Ascending aorta (tissue), 2 donors: ENCODE measurements around the gene EVC. TPM values are rescaled to one million over a fixed set of nuclear protein-coding genes. Genes with fewer than 3 reads are reported as not detected.

ENCODE experiments used
- DNase-seq, 2 donors: peaks; one replicate each; pipeline ENCODE4 v3.0.0-alpha.2; 2019; ENCODE audit warnings: low spot score in 2 of 2
- H3K27ac ChIP-seq, 2 donors: fragments of 200-600 bp; sonication (generic); one replicate each; pipeline ENCODE4 v1.5.1; 2016 to 2017; ENCODE audit warnings: mild to moderate bottlenecking in 1 of 2
- H3K27me3 ChIP-seq: fragments of 200-600 bp; sonication (generic); one replicate; pipeline ENCODE4 v1.5.1; 2017
- H3K36me3 ChIP-seq, 2 donors: fragments of 200-600 bp; sonication (generic); one replicate each; pipeline ENCODE4 v1.5.1; 2016
- H3K4me1 ChIP-seq, 2 donors: fragments of 200-600 bp; sonication (generic); one replicate each; pipeline ENCODE4 v1.5.1; 2016 to 2017; ENCODE audit warnings: mild to moderate bottlenecking in 1 of 2
- H3K4me3 ChIP-seq, 2 donors: fragments of 200-600 bp; sonication (generic); one replicate each; pipeline ENCODE4 v1.5.1; 2016 to 2017; ENCODE audit warnings: mild to moderate bottlenecking in 1 of 2
- H3K9me3 ChIP-seq, 2 donors: fragments of 200-600 bp; sonication (generic); one replicate each; pipeline ENCODE4 v1.5.1; 2016
- CTCF ChIP-seq, 3 experiments: fragments of 200-600 bp in 2 of 3; fragments of 450-650 bp in 1 of 3; sonication (generic) in 2 of 3; IDR thresholded peaks; one replicate each; pipeline ENCODE4 v1.5.1; 2016 to 2019; ENCODE audit warnings: antibody characterized with exemption in 3 of 3, mild to moderate bottlenecking in 1 of 3, moderate library complexity in 1 of 3
- intact Hi-C: fragments of 100-400 bp; cut with DNase I; formaldehyde crosslinking; loops from one replicate; pipeline ENCODE4 v1.15.1; 2023
- total RNA-seq: library from RNA; depleted of rRNA; stranded (reverse); fragments of >200 nt; gene quantifications from one replicate; pipeline ENCODE4 v1.1.0, GENCODE V29; 2016

The EVC gene
- total RNA-seq, 1 donor from 2014 or later: 39.3 TPM

- intact Hi-C loops: no loop called here
- TF ChIP-seq CTCF (IDR thresholded peaks at IDR 0.05): no peak
- Histone ChIP-seq H3K27me3 (no peaks in the 10 kb centered on the region), H3K27ac (no peak overlapping the region), H3K4me3 (no peak overlapping the region), H3K36me3 (peaks cover 66 to 73% of the 10 kb centered on the region in 2 donors), H3K9me3 (no peaks in the 10 kb centered on the region), H3K4me1 (no peaks in the 10 kb centered on the region)
- no peak for DNase-seq
Observed at GRCh38 chr4:5693871-5694270, 17.1 kb upstream of the EVC start.

DNA sequence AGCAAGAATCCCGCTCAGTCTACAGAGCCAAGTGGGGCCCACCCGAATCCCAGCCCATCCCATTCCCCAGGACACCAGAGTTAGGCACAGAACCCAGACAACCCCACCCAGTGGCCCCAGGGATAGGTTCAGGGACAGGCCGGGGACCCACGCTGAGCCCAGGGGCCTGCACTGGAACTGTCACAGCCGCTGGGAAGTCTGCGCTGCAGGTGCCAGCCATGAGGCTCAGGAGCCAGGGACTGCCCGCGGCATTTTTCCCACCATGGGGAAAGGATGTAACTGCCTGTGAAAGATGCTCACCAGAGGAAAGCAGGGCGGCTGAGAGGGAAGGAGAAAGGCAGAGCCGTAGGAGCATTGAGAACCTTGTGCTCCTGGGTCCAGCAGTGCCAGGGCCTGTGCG is 14.7 kb upstream of the EVC start:
- H3K9me3 ChIP-seq: no peaks in the 10 kb centered on the region
- no peak overlapping the region for H3K4me3 ChIP-seq
- no peak overlapping the region for H3K27ac ChIP-seq
- TF ChIP-seq CTCF (IDR thresholded peaks at IDR 0.05): no peak
- H3K27me3 ChIP-seq: no peaks in the 10 kb centered on the region
- no peaks in the 10 kb centered on the region for H3K4me1 ChIP-seq
- intact Hi-C loops: no loop called here
- DNase-seq: no peak
- H3K36me3 ChIP-seq: peaks cover 46 to 55% of the 10 kb centered on the region in 2 donors

DNA sequence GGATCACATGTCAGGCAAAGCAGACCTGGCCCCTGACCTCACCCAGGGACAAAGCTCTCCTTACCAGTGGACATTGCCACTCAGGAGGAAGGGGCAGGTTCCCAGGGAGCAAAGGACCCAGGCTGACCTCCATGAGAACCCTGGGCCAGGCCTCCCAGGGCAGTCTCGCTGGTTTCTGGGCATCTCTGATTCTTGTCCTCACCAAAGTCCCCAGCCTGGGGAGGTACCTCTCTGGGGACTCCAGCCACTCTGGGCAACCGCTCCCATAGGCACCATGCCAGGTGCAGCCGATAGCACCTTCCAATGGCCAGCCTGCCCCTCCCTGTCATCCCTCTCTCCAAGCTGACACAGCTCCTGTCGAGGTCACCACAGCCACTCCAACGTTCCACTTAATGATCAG is 10.5 kb upstream of the EVC start:
- no peak overlapping the region for H3K27ac ChIP-seq
- H3K27me3 ChIP-seq: no peaks in the 10 kb centered on the region
- H3K4me1 ChIP-seq: no peaks in the 10 kb centered on the region
- no peak for TF ChIP-seq CTCF (IDR thresholded peaks at IDR 0.05)
- H3K36me3 ChIP-seq: peaks cover 14 to 29% of the 10 kb centered on the region in 2 donors
- DNase-seq: no peak
- H3K4me3 ChIP-seq: no peak overlapping the region
- intact Hi-C loops: no loop called here
- no peaks in the 10 kb centered on the region for H3K9me3 ChIP-seq

DNA sequence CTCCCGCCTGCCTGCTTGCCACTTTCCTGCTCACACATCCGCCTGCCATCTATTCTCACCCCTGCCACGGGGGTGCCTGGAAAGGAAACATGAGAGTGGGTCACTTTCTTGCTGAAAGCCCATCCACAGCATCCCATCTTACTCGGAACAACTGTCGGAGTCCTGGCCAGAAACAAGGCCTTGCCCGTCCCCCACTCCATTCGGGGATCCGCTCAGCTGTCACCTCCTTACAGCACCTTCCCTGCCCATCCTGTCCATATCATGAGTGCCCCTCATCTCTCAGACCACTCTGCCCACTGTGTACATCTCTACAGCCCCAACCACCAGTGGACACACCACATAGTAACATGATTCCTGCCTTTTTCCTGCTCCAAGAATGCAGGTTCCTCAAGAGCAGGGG is 9.0 kb upstream of the EVC start:
- H3K4me1 ChIP-seq: peaks cover 0 to 6% of the 10 kb centered on the region in 2 donors
- TF ChIP-seq CTCF (IDR thresholded peaks at IDR 0.05): no peak
- H3K27ac ChIP-seq: no peak overlapping the region
- no peaks in the 10 kb centered on the region for H3K27me3 ChIP-seq
- H3K36me3 ChIP-seq: peaks cover 5 to 14% of the 10 kb centered on the region in 2 donors
- no peak for DNase-seq
- intact Hi-C loops: no loop called here
- H3K4me3 ChIP-seq: no peak overlapping the region
- H3K9me3 ChIP-seq: no peaks in the 10 kb centered on the region

DNA sequence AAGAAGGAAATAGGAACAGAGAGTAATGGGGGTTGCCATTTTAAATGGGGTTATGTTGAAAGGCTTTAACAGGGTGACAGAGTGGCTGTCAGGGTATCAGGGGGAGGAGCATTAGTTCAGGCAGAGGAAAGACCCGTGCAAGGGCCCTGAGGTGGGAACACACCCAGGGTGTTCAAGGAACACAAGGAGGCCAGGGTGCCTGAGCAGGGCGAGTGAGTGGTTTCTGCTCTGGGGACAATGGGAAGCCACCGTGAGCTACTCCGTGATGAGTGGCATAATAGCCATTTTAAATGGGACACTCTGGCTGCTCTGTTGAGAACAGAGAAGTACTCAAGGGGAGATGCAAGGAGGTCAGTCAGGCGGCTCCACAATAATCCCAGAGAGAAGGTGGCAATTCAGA is 7.2 kb upstream of the EVC start:
- Histone ChIP-seq H3K4me3 (no peak overlapping the region), H3K27ac (no peak overlapping the region), H3K36me3 (peaks cover 0 to 9% of the 10 kb centered on the region in 2 donors), H3K27me3 (no peaks in the 10 kb centered on the region), H3K9me3 (no peaks in the 10 kb centered on the region), H3K4me1 (peaks cover 0 to 16% of the 10 kb centered on the region in 2 donors)
- no peak for DNase-seq
- TF ChIP-seq CTCF (IDR thresholded peaks at IDR 0.05): no peak
- intact Hi-C loops: no loop called here

GRCh38 chr4:5704276-5704675 is 6.7 kb upstream of the EVC start:
- H3K27me3 ChIP-seq: no peaks in the 10 kb centered on the region
- intact Hi-C loops: no loop called here
- no peak for DNase-seq

More at GRCh38 chr4:5704276-5704675, 6.7 kb upstream of the EVC start:
- Histone ChIP-seq H3K36me3 (peaks cover 0 to 6% of the 10 kb centered on the region in 2 donors), H3K9me3 (no peaks in the 10 kb centered on the region), H3K27ac (no peak overlapping the region), H3K4me1 (peaks cover 0 to 20% of the 10 kb centered on the region in 2 donors), H3K4me3 (no peak overlapping the region)
- TF ChIP-seq CTCF (IDR thresholded peaks at IDR 0.05): no peak
